Nephron (organoid): Measurements from ENCODE around the gene MSI2.

Experiments
- H3K27ac Mint-ChIP-seq, 3 experiments: 2 replicates each; pipeline ENCODE4 v1.8.0; 2020; ENCODE audit warnings: mixed read lengths in 3 of 3, mild to moderate bottlenecking in 2 of 3, moderate library complexity in 1 of 3
- H3K27me3 Mint-ChIP-seq: 2 replicates; pipeline ENCODE4 v1.8.0; 2021; ENCODE audit warnings: low read depth, mild to moderate bottlenecking, moderate library complexity, mixed read lengths
- H3K36me3 Mint-ChIP-seq: 2 replicates; pipeline ENCODE4 v1.8.0; 2020; ENCODE audit warnings: low read depth, mixed read lengths
- H3K4me1 Mint-ChIP-seq: 2 replicates; pipeline ENCODE4 v1.8.0; 2020; ENCODE audit warnings: mixed read lengths
- H3K4me3 Mint-ChIP-seq, 3 experiments: 2 replicates each; pipeline ENCODE4 v1.8.0; 2020; ENCODE audit warnings: mild to moderate bottlenecking in 3 of 3, mixed read lengths in 3 of 3, moderate library complexity in 2 of 3
- H3K9me3 Mint-ChIP-seq: 2 replicates; pipeline ENCODE4 v1.8.0; 2020; ENCODE audit warnings: mixed read lengths
- CTCF ChIP-seq, 3 experiments: fragments of 200-600 bp; sonication (generic); IDR thresholded peaks; one replicate each; pipeline ENCODE4 v1.5.0; 2021; ENCODE audit warnings: antibody characterized with exemption in 3 of 3; ENCODE audit not compliant: unreplicated experiment in 3 of 3

Gene MSI2

GRCh38 chr17:57405491-57406072, 149.3 kb downstream of the MSI2 start:
- Mint-ChIP-seq H3K36me3 (peaks cover 25% of the 10 kb centered on the region), H3K4me1 (peaks cover 42% of the 10 kb centered on the region), H3K27ac (peak overlapping the region; percentile 97 to 99 (median 97)), H3K4me3 (peak overlapping the region in 1 of 3 experiments; percentile 1), H3K27me3 (peaks cover 22% of the 10 kb centered on the region), H3K9me3 (no peaks in the 10 kb centered on the region)
- no peak for TF ChIP-seq CTCF (IDR thresholded peaks at IDR 0.05; ENCODE audit: unreplicated experiment in 3 of 3)

DNA sequence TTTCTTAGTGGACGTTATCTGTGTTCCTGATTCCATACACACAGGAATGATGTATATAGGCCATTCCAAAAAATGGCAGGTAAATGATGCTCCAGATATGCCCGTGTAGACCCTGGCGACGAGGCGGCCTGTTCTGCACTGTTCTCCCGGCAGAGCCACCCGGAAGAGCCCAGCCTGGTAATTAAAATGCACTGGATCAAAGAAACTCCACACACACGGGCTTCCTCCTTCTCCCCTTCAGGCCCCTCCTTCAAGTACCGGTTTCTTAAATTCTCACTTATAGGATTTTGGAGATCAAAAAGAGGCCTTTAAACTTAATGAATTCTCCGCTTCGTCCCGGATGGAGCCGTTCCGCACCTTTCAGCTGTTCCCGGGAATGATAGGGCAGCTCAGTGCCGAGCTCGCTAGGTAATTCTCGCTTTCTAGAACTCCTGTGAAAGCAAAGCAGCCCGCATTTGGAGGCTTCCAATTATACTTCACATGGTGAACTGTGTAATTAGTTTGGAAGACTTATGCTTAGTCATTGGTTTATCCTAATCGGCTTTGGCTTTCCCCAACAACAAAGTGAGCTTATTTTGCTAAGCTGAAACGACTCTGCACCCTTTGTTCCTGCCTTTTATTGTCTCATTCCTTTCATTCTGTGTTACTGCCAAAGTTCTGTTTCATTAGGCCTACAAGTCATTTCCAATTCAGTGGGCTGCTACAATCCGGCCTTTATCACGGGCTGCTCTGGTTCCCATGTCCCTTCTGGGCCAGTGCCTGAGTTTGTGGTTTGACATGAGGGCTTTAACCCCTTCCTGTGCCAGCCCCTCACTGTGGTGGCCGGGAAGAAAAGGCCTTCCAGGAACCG, 150.0 kb downstream of the MSI2 start:
- Mint-ChIP-seq H3K27ac (peak overlapping the region; percentile 97 to 99 (median 97)), H3K4me1 (peaks cover 42% of the 10 kb centered on the region)

DNA sequence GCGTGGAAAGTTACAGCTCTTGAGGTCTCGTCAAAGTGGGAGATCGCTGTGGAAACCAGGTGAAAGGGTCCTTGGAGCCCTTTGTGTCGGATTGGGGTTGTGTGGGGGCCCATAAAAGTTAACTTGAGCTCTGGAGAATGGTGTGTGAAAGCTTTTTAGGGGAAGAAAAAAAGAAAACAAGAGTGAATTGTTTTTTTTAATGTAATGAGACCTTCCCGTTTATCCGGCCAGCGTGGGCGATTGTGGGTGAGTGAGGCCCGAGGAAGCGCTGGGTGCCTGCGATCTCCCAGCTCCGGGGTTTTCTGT, 150.6 kb downstream of the MSI2 start:
- H3K27me3 Mint-ChIP-seq, result peaks cover 20% of the 10 kb centered on the region
- no peaks in the 10 kb centered on the region for H3K9me3 Mint-ChIP-seq
- peaks cover 25% of the 10 kb centered on the region for H3K36me3 Mint-ChIP-seq
- peak overlapping the region; percentile 19 to 60 (median 31) for H3K4me3 Mint-ChIP-seq
- peaks cover 42% of the 10 kb centered on the region for H3K4me1 Mint-ChIP-seq
- H3K27ac Mint-ChIP-seq, result peak overlapping the region; percentile 97 to 99 (median 97)
- no peak for TF ChIP-seq CTCF (IDR thresholded peaks at IDR 0.05; ENCODE audit: unreplicated experiment in 3 of 3)

More for the DNA sequence above, 150.0 kb downstream of the MSI2 start:
- peaks cover 20% of the 10 kb centered on the region for H3K27me3 Mint-ChIP-seq
- H3K9me3 Mint-ChIP-seq, result no peaks in the 10 kb centered on the region
- H3K4me3 Mint-ChIP-seq, result peak overlapping the region; percentile 19 to 60 (median 31)
- TF ChIP-seq CTCF (IDR thresholded peaks at IDR 0.05; ENCODE audit: unreplicated experiment in 3 of 3), result no peak
- peaks cover 25% of the 10 kb centered on the region for H3K36me3 Mint-ChIP-seq

DNA sequence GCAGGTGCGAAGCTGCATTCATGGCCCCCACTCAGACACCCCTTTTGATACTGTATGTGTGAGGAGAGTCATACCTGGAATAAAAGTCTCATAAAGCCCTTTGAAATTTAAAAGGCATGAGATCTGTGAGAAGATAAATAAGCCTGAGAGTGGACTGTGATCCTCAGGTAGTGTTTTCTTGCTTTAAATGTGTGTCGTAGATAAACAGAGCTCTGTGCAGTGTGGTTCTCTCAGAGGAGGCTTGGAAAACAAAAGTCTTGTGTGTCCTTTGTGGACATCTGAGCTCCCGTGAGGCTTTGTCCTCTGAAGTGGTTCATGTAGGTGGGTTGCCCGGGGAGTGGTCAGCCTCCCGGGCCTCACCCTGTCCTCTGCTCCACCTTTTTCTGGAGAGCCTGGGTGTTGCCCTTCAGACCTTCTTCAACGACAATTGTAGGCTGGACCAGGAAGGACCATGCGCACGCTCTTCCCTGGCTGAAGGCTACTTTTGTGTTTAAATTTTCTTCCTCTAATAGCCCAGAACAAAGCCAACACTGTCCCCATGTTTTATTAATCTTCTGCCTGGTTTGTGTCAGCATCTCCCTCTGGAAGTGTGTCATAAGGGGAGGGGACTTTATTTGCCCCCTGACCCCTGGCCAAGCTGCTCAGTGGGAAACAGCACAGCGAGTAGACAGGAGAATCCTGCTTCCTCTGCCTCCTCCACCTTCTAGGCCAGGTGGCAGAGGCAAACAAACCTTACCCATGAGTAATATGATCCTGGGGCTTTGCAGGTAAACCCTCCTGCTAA, 151.2 kb downstream of the MSI2 start:
- Mint-ChIP-seq H3K27me3 (peaks cover 20% of the 10 kb centered on the region), H3K4me1 (peaks cover 42% of the 10 kb centered on the region), H3K36me3 (peaks cover 20% of the 10 kb centered on the region), H3K9me3 (no peaks in the 10 kb centered on the region), H3K4me3 (peak overlapping the region in 2 of 3 experiments; percentile 21 to 37), H3K27ac (peak overlapping the region; percentile 97 to 99 (median 97))
- TF ChIP-seq CTCF (IDR thresholded peaks at IDR 0.05; ENCODE audit: unreplicated experiment in 3 of 3), result no peak

DNA sequence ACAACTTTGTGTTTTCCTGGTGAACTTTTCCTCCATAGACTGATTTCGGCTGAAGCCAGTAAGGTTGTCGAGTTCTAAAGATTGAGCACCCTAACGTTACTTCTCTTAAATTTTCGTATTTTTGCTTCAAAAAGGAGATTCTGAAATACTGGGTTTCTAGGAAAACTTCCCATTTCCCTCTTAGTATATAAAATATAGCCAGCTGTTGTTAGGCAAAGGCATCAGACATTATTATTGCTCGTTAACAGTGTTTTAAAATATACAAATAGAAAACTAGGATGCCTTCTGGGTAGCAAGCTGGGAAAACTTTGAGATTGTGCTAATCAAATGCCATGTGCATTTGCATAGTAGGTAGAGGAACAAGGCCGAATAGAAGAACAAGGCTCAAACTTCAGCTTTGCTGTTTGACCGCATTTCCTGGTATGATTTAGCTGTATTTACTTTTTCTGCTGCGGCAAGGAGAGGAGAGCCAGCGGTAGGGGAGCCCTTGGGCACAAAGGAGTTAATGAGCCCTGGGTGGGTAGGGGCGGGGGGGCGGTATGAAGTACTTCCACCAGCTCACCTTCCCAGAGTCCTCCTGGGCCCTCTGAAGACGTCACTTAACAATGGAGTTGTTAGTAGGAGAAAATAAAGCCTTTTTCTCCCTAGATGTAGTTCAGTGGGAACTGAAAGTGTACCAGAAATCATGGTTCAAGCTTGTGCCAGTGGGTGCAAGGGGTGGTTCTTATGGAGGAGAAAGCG, 151.9 kb downstream of the MSI2 start:
- Mint-ChIP-seq H3K27ac (peak overlapping the region; percentile 97 to 99 (median 97)), H3K9me3 (no peaks in the 10 kb centered on the region), H3K4me3 (peak overlapping the region in 1 of 3 experiments; percentile 30), H3K36me3 (peaks cover 19% of the 10 kb centered on the region), H3K27me3 (peaks cover 14% of the 10 kb centered on the region), H3K4me1 (peaks cover 43% of the 10 kb centered on the region)
- no peak for TF ChIP-seq CTCF (IDR thresholded peaks at IDR 0.05; ENCODE audit: unreplicated experiment in 3 of 3)
